Measurements from ENCODE around the gene CDC7.

- no peak for TF ChIP-seq CTCF (IDR thresholded peaks at IDR 0.05 in 4 of 5, conservative IDR thresholded peaks at IDR 0.05 in 1 of 5)
- TF ChIP-seq POLR2A (IDR thresholded peaks at IDR 0.05): no peak
Measured at GRCh38 chr1:91557039-91557690, 56.5 kb downstream of the CDC7 start.

All from gastrocnemius medialis (tissue), 4 donors.